Adrenal gland (tissue), 12 donors: ENCODE measurements around the gene RER1. TPM values are rescaled to one million over a fixed set of nuclear protein-coding genes. Genes with fewer than 3 reads are reported as not detected.
A peak's percentile ranks its signal among the peaks of the same experiment; 100 is the strongest.

Experiments used
- DNase-seq, 7 donors: peaks; one replicate each; pipeline ENCODE4 v3.0.0-alpha.2; 2019 to 2020
- H3K27ac ChIP-seq, 5 donors: fragments of 200-600 bp; sonication (generic) in 4 of 5; 1 replicate in 3 of 5; 2 replicates in 2 of 5; pipeline versions ENCODE4 v1.5.1 to v1.8.0; 2016 to 2020; ENCODE audit warnings: mild to moderate bottlenecking in 1 of 5
- H3K27me3 ChIP-seq: fragments of 200-600 bp; 2 replicates; pipeline ENCODE4 v1.8.0; 2021
- H3K36me3 ChIP-seq, 2 donors: fragments of 200-600 bp; replicated peaks in 1 of 2; 1 replicate in 1 of 2; 2 replicates in 1 of 2; pipeline versions ENCODE4 v1.5.1 to v1.8.0; 2018 to 2022
- H3K4me1 ChIP-seq, 2 donors: fragments of 200-600 bp; replicated peaks in 1 of 2; 1 replicate in 1 of 2; 2 replicates in 1 of 2; pipeline versions ENCODE4 v1.5.1 to v1.8.0; 2018 to 2021
- H3K4me3 ChIP-seq, 4 donors: fragments of 200-600 bp; sonication (generic) in 3 of 4; one replicate each; pipeline ENCODE4 v1.5.1; 2016 to 2018
- H3K9me3 ChIP-seq, 3 donors: fragments of 200-600 bp; sonication (generic) in 1 of 3; replicated peaks in 1 of 3; 1 replicate in 2 of 3; 2 replicates in 1 of 3; pipeline versions ENCODE4 v1.5.1 to v1.8.0; 2016 to 2021
- CTCF ChIP-seq, 6 experiments: fragments of 450-650 bp in 4 of 6; fragments of 200-600 bp in 2 of 6; sonication (generic) in 1 of 6; IDR thresholded peaks; 1 replicate in 5 of 6; 2 replicates in 1 of 6; pipeline versions ENCODE4 v1.5.1 to v1.8.0; 2016 to 2021; ENCODE audit warnings: antibody characterized with exemption in 6 of 6, mild to moderate bottlenecking in 2 of 6, moderate library complexity in 1 of 6
- POLR2A ChIP-seq, 2 donors: fragments of 450-650 bp; IDR thresholded peaks; one replicate each; pipeline ENCODE4 v1.6.1; 2017; ENCODE audit warnings: antibody characterized with exemption in 2 of 2, mild to moderate bottlenecking in 2 of 2, moderate library complexity in 1 of 2
- WGBS, 4 donors: extraction: QIAGEN DNeasy Blood & Tissue Kit in 2 of 4; methylation state at CpG; one replicate each; pipeline versions ENCODE4 v1.1.5 to v1.1.7; 2013 to 2017; 5-methylcytosine and 5-hydroxymethylcytosine counted together
- intact Hi-C, 2 donors: fragments of 100-400 bp; cut with DNase I; formaldehyde crosslinking; loops; one replicate each; pipeline versions ENCODE4 v1.14.1 to v1.15.0; 2022 to 2023
- polyA plus RNA-seq, 3 donors: library from polyadenylated mRNA; stranded (reverse); fragments of 200-250 nt in 2 of 3; fragments of 350-450 nt in 1 of 3; fragmentation: Illumina TruSeq in 1 of 3; extraction: RNeasy Lipid Tissue Mini Kit (QIAGEN cat#74804) in 1 of 3; gene quantifications; one replicate each; pipeline ENCODE4 v1.2.3, GENCODE V29; 2013 to 2014
- total RNA-seq, 9 donors: library from RNA; depleted of rRNA in 4 of 9; stranded (reverse); fragments of >200 nt in 4 of 9; fragments of 120-200 nt in 1 of 9; fragmentation: NEBNext Ultra II Directional in 1 of 9; extraction: Animal tissue kit (Norgen Biotek cat#: 25700) in 1 of 9; gene quantifications; one replicate each; pipeline versions ENCODE4 v1.1.0 to v1.2.4, GENCODE V29; 2013 to 2023
- donor health status: healthy with polysubstance abuse.
- donor health status: Bipolar disorder and iron deficiency.
- donor health status: DM: yes; HTN: yes; CAD: no.
- donor health status: DM: no; HTN: no; CAD: no.
- donor health status: DM: no; HTN: no; CAD: no.
- donor health status: DM: yes; HTN: yes; CAD: no.

The RER1 gene
- total and polyA plus RNA-seq, 12 donors = 106 to 345 (median 167) TPM

GRCh38 chr1:2375246-2375922 lies 16.3 kb upstream of the RER1 start:
- TF ChIP-seq CTCF (IDR thresholded peaks at IDR 0.05) = no peak
- no peak for TF ChIP-seq POLR2A (IDR thresholded peaks at IDR 0.05)
- intact Hi-C loops = no loop called here
- Histone ChIP-seq H3K4me3 (no peak overlapping the region), H3K9me3 (no peaks in the 10 kb centered on the region), H3K36me3 (no peaks in the 10 kb centered on the region), H3K27me3 (no peaks in the 10 kb centered on the region), H3K27ac (no peak overlapping the region), H3K4me1 (no peaks in the 10 kb centered on the region)
- peak in 1 of 7 donors; percentile 11 for DNase-seq
- WGBS, 4 donors = 70 to 87% (median 75%) methylated on average over 12 to 23 of the region's 23 CpGs

DNA sequence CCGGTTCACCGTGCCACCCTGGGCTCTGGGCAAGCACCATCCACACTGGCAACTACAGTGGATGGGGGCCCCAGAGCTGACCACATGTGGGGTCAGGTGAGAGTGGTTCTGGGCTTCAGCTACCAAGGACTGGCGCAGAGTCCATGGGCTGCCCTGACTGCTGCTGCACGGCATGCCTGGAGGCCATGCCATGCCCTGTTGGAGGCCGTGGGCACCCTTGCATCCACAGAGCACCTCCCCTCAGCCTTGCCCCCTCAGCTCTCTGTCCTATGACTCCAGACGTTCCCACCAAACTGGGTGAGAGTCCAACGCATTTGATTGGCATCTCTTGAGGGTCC lies 15.7 kb upstream of the RER1 start:
- no peaks in the 10 kb centered on the region for H3K4me1 ChIP-seq
- H3K9me3 ChIP-seq = no peaks in the 10 kb centered on the region
- H3K27me3 ChIP-seq = no peaks in the 10 kb centered on the region
- peak in 1 of 7 donors; percentile 12 for DNase-seq
- 70 to 89% (median 79%) methylated on average over 7 of the region's 7 CpGs for WGBS, 4 donors
- no peak overlapping the region for H3K27ac ChIP-seq
- TF ChIP-seq CTCF (IDR thresholded peaks at IDR 0.05) (no peak), POLR2A (IDR thresholded peaks at IDR 0.05) (no peak)
- intact Hi-C loops = no loop called here
- no peaks in the 10 kb centered on the region for H3K36me3 ChIP-seq
- H3K4me3 ChIP-seq = no peak overlapping the region

GRCh38 chr1:2376261-2376741 lies 15.3 kb upstream of the RER1 start:
- intact Hi-C loops = no loop called here

More at GRCh38 chr1:2376261-2376741, 15.3 kb upstream of the RER1 start:
- Histone ChIP-seq H3K36me3 (no peaks in the 10 kb centered on the region), H3K4me1 (peaks cover 0 to under 1% of the 10 kb centered on the region in 2 donors), H3K9me3 (no peaks in the 10 kb centered on the region), H3K27ac (no peak overlapping the region), H3K4me3 (no peak overlapping the region), H3K27me3 (no peaks in the 10 kb centered on the region)
- TF ChIP-seq POLR2A (IDR thresholded peaks at IDR 0.05) = no peak
- TF ChIP-seq CTCF (IDR thresholded peaks at IDR 0.05) = no peak
- peak in 1 of 7 donors; percentile 12 for DNase-seq
- WGBS, 4 donors = 80 to 92% (median 82%) methylated on average over 10 to 23 of the region's 23 CpGs
